ENCODE data around the gene TUBA4A.

The TUBA4A gene

GRCh38 chr2:219213486-219214071, 40.1 kb downstream of the TUBA4A start:
- TF ChIP-seq, protein P1, sequence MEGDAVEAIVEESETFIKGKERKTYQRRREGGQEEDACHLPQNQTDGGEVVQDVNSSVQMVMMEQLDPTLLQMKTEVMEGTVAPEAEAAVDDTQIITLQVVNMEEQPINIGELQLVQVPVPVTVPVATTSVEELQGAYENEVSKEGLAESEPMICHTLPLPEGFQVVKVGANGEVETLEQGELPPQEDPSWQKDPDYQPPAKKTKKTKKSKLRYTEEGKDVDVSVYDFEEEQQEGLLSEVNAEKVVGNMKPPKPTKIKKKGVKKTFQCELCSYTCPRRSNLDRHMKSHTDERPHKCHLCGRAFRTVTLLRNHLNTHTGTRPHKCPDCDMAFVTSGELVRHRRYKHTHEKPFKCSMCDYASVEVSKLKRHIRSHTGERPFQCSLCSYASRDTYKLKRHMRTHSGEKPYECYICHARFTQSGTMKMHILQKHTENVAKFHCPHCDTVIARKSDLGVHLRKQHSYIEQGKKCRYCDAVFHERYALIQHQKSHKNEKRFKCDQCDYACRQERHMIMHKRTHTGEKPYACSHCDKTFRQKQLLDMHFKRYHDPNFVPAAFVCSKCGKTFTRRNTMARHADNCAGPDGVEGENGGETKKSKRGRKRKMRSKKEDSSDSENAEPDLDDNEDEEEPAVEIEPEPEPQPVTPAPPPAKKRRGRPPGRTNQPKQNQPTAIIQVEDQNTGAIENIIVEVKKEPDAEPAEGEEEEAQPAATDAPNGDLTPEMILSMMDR (conservative IDR thresholded peaks at IDR 0.05; ENCODE audit: control insufficient read depth, insufficient read depth, low read depth, low read length): no peak
- no peak for DNase-seq (ENCODE audit: low read depth)
- H3K4me3 ChIP-seq (ENCODE audit: control insufficient read depth, low read depth, low read length): no peak overlapping the region

DNA sequence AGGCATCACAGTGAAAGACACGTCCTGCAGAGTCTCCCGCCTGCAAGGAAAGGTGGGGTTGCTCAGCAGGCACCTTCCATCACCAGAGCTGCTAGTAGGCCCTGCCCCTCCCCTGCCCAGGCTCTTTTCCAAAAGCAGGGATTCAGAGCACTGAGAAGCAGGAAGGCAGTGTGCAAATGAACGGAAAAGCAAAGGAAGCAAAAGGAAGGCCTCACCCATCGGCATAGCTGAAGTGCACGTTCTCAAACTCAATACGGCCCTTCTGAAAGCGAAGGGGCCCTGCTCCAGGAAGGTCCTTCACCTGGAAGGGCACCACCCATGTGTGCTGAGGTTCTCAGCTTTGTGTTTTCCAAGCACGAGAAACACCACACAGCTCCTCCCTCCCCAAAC, 40.7 kb downstream of the TUBA4A start:
- H3K4me3 ChIP-seq (ENCODE audit: control insufficient read depth, low read depth, low read length): no peak overlapping the region
- TF ChIP-seq, protein P1 (conservative IDR thresholded peaks at IDR 0.05; ENCODE audit: control insufficient read depth, insufficient read depth, low read depth, low read length): no peak
- DNase-seq (ENCODE audit: low read depth): no peak

- TF ChIP-seq, protein P1 (conservative IDR thresholded peaks at IDR 0.05; ENCODE audit: control insufficient read depth, insufficient read depth, low read depth, low read length): no peak
- no peak for DNase-seq (ENCODE audit: low read depth)
- H3K4me3 ChIP-seq (ENCODE audit: control insufficient read depth, low read depth, low read length): no peak overlapping the region
Observed at GRCh38 chr2:219210886-219211362, 42.8 kb downstream of the TUBA4A start.

DNA sequence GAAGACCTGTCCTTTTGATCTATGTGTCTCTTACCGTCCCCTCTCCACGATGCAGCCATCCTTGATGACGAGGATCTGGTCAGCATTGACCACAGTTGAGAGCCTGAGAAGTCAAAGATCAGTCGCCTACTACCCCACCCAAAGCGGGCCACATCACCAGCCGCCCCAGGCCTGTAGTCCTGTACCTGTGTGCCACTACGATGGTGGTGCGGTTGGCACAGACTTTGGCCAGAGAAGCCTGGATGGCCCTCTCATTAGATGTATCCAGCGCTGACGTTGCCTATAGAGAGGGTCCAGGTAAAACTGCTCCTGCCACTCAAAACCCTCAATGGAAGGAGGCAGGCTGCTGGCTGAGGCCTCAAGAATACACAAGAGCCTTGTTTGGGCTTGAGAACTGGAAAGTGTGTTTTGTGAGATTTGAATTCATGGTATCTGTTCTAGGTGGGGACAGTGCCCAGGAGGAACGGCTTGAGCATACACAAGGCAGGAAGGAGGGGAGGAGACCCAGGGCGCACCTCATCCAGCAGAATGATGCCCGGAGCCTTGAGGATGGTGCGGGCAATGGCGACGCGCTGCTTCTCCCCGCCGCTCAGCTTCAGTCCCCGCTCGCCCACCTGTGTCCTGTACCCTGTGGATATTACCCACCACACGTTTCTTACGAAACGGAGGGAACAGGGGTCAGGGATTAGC, 43.4 kb downstream of the TUBA4A start:
- H3K4me3 ChIP-seq (ENCODE audit: control insufficient read depth, low read depth, low read length): no peak overlapping the region
- TF ChIP-seq, protein P1 (conservative IDR thresholded peaks at IDR 0.05; ENCODE audit: control insufficient read depth, insufficient read depth, low read depth, low read length): no peak
- DNase-seq (ENCODE audit: low read depth): no peak

DNA sequence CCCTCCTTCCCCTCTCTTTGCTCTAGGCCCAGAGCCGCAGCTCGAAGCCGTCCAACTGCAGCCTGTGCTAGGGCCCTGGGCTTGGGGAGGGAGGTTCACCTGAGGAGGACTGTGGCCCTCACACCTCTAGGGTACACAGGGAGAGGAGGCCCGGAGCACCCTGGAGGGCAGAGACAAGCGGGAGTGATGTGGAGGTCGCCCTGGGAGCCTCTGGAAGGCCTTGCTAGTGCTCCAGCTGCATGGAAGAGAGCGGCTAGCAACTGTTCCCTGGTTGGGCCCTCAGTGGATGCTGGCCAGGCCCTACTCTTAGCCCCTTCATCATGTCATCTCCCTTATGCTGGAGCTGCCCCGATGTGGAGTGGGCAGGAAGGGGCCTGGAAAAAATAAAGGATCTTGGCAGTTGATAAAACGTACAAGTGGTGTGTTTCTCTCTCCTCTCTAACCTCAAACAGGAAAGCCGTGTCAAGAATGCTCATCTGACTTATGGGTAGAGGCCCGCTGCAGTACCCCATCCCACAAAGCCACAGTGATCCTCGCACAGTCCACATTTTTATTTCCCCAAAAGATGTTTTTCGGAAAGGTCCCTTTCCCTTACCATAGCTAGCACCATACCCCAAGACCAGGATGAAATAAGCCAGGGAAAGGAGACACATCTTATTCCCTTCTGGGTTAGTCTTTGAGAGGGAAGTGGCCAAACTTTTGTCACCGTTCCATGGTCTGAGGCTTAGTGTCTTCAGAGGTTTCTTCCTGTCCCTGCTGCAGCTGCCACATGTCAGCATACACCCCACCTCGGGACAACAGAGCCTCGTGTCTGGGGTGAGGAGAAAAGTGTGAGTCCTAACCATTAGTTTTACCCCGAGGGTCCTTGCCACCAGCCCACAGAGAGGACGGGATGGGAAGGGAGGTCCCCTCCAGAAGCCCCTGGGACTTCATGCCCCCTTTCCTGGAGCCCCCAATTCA, 44.2 kb downstream of the TUBA4A start:
- DNase-seq (ENCODE audit: low read depth): no peak
- H3K4me3 ChIP-seq (ENCODE audit: control insufficient read depth, low read depth, low read length): no peak overlapping the region
- TF ChIP-seq, protein P1 (conservative IDR thresholded peaks at IDR 0.05; ENCODE audit: control insufficient read depth, insufficient read depth, low read depth, low read length): no peak

- peak; percentile 42 for DNase-seq (ENCODE audit: low read depth)
- TF ChIP-seq, protein P1 (conservative IDR thresholded peaks at IDR 0.05; ENCODE audit: control insufficient read depth, insufficient read depth, low read depth, low read length): no peak
- H3K4me3 ChIP-seq (ENCODE audit: control insufficient read depth, low read depth, low read length): peak overlapping the region; percentile 70
Observed at GRCh38 chr2:219207884-219208740, 45.6 kb downstream of the TUBA4A start.

Measured in fibroblast of mammary gland (primary cell).